WERI-Rb-1 (cell line): ENCODE data around the gene MAJIN.
A peak's percentile ranks its signal among the peaks of the same experiment; 100 is the strongest.

ENCODE experiments used
- DNase-seq: peaks from one replicate; pipeline ENCODE4 v3.0.0-alpha.2; 2020
- H3K27ac ChIP-seq: fragments of 250-450 bp; sonication (Bioruptor Pico); 2 replicates; pipeline ENCODE4 v1.5.1; 2020; ENCODE audit warnings: mild to moderate bottlenecking, moderate library complexity
- H3K27me3 ChIP-seq: fragments of 250-450 bp; sonication (Bioruptor Pico); 2 replicates; pipeline ENCODE4 v1.5.1; 2021; ENCODE audit warnings: mild to moderate bottlenecking, low read depth, moderate library complexity; ENCODE audit not compliant: insufficient read depth, severe bottlenecking
- H3K36me3 ChIP-seq: fragments of 250-450 bp; sonication (Bioruptor Pico); 2 replicates; pipeline ENCODE4 v1.5.1; 2020; ENCODE audit warnings: mild to moderate bottlenecking, moderate library complexity
- H3K4me3 ChIP-seq: 2 replicates; pipeline ENCODE4 v1.5.1; 2011; ENCODE audit warnings: low read depth, mild to moderate bottlenecking, control low read depth, low read length
- H3K9me3 ChIP-seq: fragments of 250-450 bp; sonication (Bioruptor Pico); 2 replicates; pipeline ENCODE4 v1.5.1; 2021; ENCODE audit warnings: mild to moderate bottlenecking, moderate library complexity; ENCODE audit not compliant: severe bottlenecking
- TF ChIP-seq, protein P1 (sequence below): IDR thresholded peaks from 2 replicates; pipeline ENCODE4 v1.5.1; 2011; ENCODE audit warnings: low read depth, mild to moderate bottlenecking, control low read depth, inconsistent platforms, low read length

MAJIN gene

DNA sequence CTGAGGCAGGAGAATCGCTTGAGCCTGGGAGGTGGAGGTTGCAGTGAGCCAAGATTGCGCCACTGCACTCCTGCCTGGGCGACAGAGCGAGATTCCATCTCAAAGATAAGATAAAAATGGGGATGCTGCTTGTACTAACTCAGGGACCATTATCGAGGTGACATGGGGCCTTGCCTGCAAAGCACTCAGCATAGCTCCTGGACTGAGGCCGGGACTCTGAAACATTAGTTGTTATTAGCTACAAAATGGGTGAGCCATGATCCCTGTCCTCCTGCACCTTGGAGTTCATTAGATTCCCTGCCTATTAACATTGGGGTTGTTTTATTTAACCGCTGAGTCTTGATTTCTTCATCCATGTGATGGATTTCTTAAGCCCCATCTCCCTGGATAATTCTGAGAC, 42.3 kb downstream of the MAJIN start:
- TF ChIP-seq, protein P1, sequence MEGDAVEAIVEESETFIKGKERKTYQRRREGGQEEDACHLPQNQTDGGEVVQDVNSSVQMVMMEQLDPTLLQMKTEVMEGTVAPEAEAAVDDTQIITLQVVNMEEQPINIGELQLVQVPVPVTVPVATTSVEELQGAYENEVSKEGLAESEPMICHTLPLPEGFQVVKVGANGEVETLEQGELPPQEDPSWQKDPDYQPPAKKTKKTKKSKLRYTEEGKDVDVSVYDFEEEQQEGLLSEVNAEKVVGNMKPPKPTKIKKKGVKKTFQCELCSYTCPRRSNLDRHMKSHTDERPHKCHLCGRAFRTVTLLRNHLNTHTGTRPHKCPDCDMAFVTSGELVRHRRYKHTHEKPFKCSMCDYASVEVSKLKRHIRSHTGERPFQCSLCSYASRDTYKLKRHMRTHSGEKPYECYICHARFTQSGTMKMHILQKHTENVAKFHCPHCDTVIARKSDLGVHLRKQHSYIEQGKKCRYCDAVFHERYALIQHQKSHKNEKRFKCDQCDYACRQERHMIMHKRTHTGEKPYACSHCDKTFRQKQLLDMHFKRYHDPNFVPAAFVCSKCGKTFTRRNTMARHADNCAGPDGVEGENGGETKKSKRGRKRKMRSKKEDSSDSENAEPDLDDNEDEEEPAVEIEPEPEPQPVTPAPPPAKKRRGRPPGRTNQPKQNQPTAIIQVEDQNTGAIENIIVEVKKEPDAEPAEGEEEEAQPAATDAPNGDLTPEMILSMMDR, result no peak
- Histone ChIP-seq H3K36me3 (peaks cover 13% of the 10 kb centered on the region), H3K9me3 (no peaks in the 10 kb centered on the region), H3K27ac (no peak overlapping the region), H3K27me3 (no peaks in the 10 kb centered on the region), H3K4me3 (no peak overlapping the region)
- DNase-seq, result no peak

DNA sequence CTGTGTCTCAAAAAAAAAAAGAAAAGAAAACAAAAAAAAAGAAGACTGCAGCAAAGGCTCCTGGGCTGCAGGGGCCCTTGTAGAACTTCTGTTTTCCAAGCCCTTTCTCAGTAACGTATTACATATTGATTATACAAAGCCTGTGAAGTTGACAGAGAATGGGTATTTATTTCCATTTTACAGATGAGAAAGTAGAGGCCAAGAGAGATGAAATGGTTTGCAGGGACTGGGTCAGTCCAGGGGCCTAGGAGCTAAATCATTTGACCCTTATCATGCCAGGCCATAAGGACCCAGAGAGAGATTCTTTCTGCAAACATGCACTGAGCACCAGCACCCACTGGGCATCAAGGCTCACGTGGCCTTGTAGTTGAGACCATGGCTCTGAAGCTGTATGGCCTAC, 43.0 kb downstream of the MAJIN start:
- Histone ChIP-seq H3K27ac (no peak overlapping the region), H3K27me3 (no peaks in the 10 kb centered on the region), H3K9me3 (no peaks in the 10 kb centered on the region), H3K4me3 (no peak overlapping the region), H3K36me3 (peaks cover 13% of the 10 kb centered on the region)
- TF ChIP-seq, protein P1, result no peak
- no peak for DNase-seq

DNA sequence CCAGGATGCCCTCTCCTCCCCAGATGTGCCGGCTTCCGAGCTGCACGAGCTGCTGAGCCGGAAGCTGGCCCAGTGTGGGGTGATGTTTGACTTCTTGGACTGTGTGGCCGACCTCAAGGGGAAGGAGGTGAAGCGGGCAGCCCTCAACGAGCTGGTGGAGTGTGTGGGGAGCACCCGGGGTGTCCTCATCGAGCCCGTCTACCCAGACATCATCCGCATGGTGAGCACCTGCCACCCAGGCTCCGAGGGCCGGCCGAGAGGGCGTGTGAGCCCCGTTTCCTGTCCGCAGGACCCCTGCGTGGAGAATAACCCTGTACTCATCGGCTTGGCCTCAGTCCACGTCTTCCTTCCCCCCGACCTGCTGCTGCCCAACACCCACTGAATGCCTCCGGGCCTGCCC, 45.2 kb downstream of the MAJIN start:
- H3K27me3 ChIP-seq, result no peaks in the 10 kb centered on the region
- H3K36me3 ChIP-seq, result peaks cover 6% of the 10 kb centered on the region
- H3K4me3 ChIP-seq, result no peak overlapping the region
- no peaks in the 10 kb centered on the region for H3K9me3 ChIP-seq
- DNase-seq, result no peak
- no peak overlapping the region for H3K27ac ChIP-seq
- TF ChIP-seq, protein P1, result no peak

DNA sequence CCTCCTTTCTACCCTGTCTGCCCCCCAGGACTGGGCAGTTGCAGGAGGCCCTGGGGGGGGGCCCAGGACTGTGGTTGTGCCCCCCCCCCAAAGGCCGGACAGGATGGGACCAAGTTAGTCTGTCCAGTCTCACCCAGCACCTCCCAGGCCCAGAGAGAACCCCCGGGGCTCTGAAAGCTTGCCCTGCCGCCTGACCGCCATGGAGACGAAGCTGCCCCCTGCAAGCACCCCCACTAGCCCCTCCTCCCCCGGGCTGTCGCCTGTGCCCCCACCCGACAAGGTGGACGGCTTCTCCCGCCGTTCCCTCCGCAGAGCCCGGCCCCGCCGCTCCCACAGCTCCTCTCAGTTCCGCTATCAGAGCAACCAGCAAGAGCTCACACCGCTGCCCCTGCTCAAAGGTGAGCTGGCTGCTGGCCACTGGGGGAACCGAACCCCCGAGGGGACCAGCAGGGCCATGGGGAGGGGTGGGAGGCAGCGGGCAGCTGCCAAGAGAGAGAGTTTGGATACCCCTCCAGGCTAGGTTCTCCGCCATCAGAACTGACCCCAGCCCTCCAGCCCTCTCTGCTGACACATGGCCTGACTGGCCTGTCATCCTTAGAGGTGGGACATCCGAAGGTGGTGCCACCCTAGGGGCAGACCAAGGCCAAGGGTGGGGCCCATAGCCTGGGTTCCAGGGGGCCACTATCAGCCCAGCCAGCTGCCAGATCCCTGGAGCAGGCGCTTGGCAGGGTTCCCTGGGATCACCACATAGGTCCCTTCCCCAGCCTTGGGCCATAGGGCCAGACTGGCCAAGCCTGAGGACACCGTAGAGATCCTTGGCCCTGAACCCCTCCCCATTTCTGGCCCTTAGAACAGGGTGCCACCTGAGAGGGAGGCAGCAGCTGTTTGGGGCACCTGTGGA, 46.1 kb downstream of the MAJIN start:
- Histone ChIP-seq H3K4me3 (peak overlapping the region; percentile 71; the same call in 1 of the 2 replicates), H3K27me3 (no peaks in the 10 kb centered on the region), H3K9me3 (no peaks in the 10 kb centered on the region), H3K36me3 (peaks cover 3% of the 10 kb centered on the region; the same call in 1 of the 2 replicates), H3K27ac (no peak overlapping the region)
- TF ChIP-seq, protein P1, result no peak
- DNase-seq, result no peak

DNA sequence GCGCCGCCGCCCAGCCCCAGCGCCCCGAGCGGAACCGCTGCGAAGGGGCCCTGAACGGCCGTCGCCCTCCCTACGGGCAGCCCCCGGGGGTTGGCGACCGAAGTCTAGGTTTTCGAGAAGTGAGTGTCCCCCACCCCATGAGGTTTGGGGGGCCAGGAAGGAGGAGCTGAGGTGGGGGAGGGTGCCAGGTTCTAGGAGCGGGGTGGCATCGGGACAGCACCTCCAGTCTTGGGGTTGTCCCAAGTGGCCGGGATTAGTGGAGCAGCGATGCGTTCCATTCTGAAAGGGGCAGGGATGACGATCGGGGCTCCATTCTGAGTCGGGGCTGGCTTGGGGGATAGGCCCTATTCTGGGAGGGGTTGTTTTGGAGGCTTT, 47.0 kb downstream of the MAJIN start:
- no peaks in the 10 kb centered on the region for H3K36me3 ChIP-seq
- H3K27ac ChIP-seq, result peak overlapping the region; percentile 85
- H3K9me3 ChIP-seq, result no peaks in the 10 kb centered on the region
- TF ChIP-seq, protein P1, result no peak
- H3K27me3 ChIP-seq, result no peaks in the 10 kb centered on the region
- H3K4me3 ChIP-seq, result peak overlapping the region; percentile 71
- DNase-seq, result peak; percentile 26
